SU-DHL-6 (cell line): ENCODE data around the gene SPINK9.

Experiments
- H2AFZ ChIP-seq: fragments of 200-600 bp; sonication (generic); 2 replicates; pipeline ENCODE4 v1.6.1; 2014; ENCODE audit warnings: low read depth, mild to moderate bottlenecking, moderate library complexity, mixed read lengths, antibody characterized with exemption, low read length; ENCODE audit not compliant: severe bottlenecking
- H3F3A ChIP-seq: fragments of 200-600 bp; shearing (Covaris generic); 2 replicates; pipeline ENCODE4 v1.6.0; 2016; ENCODE audit warnings: antibody characterized with exemption, mild to moderate bottlenecking; ENCODE audit not compliant: insufficient read depth
- H3K27ac ChIP-seq: fragments of 200-600 bp; sonication (generic); 2 replicates; pipeline ENCODE4 v1.5.1; 2016; ENCODE audit warnings: low read depth, mild to moderate bottlenecking, low read length, moderate library complexity, mixed read lengths
- H3K27me3 ChIP-seq: fragments of 200-600 bp; sonication (generic), shearing (Covaris generic); 2 replicates; pipeline ENCODE4 v1.6.0; 2014; ENCODE audit warnings: mild to moderate bottlenecking, low read length
- H3K36me3 ChIP-seq: fragments of 200-600 bp; sonication (generic); 2 replicates; pipeline ENCODE4 v1.6.1; 2014; ENCODE audit warnings: mild to moderate bottlenecking, low read length, mixed read lengths
- H3K4me2 ChIP-seq: fragments of 300-600, 200-600 bp; shearing (Covaris generic), sonication (generic); 2 replicates; pipeline ENCODE4 v1.6.0; 2014; ENCODE audit warnings: low read length, low read depth, mild to moderate bottlenecking; ENCODE audit not compliant: poor library complexity, severe bottlenecking
- H3K4me3 ChIP-seq: fragments of 200-600 bp; sonication (generic); 2 replicates; pipeline ENCODE4 v1.5.1; 2014; ENCODE audit warnings: antibody characterized with exemption, low read length, mild to moderate bottlenecking, mixed read lengths; ENCODE audit not compliant: insufficient read depth, poor library complexity, severe bottlenecking
- H3K79me2 ChIP-seq: fragments of 200-600 bp; sonication (generic); 2 replicates; pipeline ENCODE4 v1.6.1; 2014; ENCODE audit warnings: mild to moderate bottlenecking, low read length, moderate library complexity; ENCODE audit not compliant: insufficient read depth
- H3K9ac ChIP-seq: fragments of 200-600 bp; sonication (generic); 2 replicates; pipeline ENCODE4 v1.7.0; 2014; ENCODE audit warnings: mild to moderate bottlenecking, low read length
- H3K9me2 ChIP-seq: fragments of 200-600 bp; sonication (generic); replicated peaks from 2 replicates; pipeline ENCODE4 v1.6.1; 2014; ENCODE audit warnings: low read length; ENCODE audit not compliant: insufficient read depth
- H3K9me3 ChIP-seq: fragments of 200-600 bp; sonication (generic); 2 replicates; pipeline ENCODE4 v1.6.1; 2014; ENCODE audit warnings: low read length, mixed read lengths; ENCODE audit not compliant: insufficient read depth
- H4K20me1 ChIP-seq: fragments of 200-600 bp; sonication (generic); 2 replicates; pipeline ENCODE4 v1.6.1; 2014; ENCODE audit warnings: low read depth, mild to moderate bottlenecking, antibody characterized with exemption, low read length, moderate library complexity, mixed read lengths
- EZH2phosphoT487 ChIP-seq: fragments of 200-600 bp; sonication (generic), shearing (Covaris generic); conservative IDR thresholded peaks from 2 replicates; pipeline ENCODE4 v1.6.1; 2018; ENCODE audit warnings: mild to moderate bottlenecking, antibody characterized with exemption, low read length, moderate library complexity, mixed read lengths
- TF ChIP-seq, protein P1 (sequence below): fragments of 200-600 bp; sonication (generic); IDR thresholded peaks from one replicate; pipeline ENCODE4 v1.5.1; 2017; ENCODE audit warnings: antibody characterized with exemption, mild to moderate bottlenecking, low read length, moderate library complexity; ENCODE audit not compliant: insufficient read depth, poor library complexity, severe bottlenecking

The SPINK9 gene

DNA sequence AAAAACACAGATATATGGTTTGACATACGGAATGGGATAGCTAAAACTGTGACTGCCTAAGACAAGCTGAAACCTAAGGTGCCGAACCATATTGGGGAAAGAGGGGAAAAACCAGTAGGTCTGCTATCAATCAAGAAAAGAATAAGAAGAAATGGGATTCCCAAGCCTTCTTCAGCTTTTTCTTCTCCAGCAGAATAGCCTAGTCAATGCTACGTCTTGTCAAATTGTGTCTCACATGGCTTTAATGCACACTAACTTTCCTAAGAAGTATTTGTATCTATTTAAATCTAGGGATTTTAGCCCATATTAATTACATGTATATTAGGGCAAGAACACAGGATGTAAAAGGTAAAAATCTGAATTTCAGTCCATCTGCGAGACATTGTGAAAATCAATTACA lies 47.6 kb downstream of the SPINK9 start:
- H3K36me3 ChIP-seq, result no peaks in the 10 kb centered on the region
- peak overlapping the region; percentile 82 for H3K4me2 ChIP-seq
- no peaks in the 10 kb centered on the region for H3K9me2 ChIP-seq
- no peaks in the 10 kb centered on the region for H3K27me3 ChIP-seq
- H3K4me3 ChIP-seq, result peak overlapping the region; percentile 87
- peak overlapping the region; percentile 62; the same call in 1 of the 2 replicates for H3K27ac ChIP-seq
- H3K79me2 ChIP-seq, result peaks cover 41% of the 10 kb centered on the region
- H4K20me1 ChIP-seq, result no peaks in the 10 kb centered on the region
- TF ChIP-seq EZH2phosphoT487, result no peak
- TF ChIP-seq, protein P1, sequence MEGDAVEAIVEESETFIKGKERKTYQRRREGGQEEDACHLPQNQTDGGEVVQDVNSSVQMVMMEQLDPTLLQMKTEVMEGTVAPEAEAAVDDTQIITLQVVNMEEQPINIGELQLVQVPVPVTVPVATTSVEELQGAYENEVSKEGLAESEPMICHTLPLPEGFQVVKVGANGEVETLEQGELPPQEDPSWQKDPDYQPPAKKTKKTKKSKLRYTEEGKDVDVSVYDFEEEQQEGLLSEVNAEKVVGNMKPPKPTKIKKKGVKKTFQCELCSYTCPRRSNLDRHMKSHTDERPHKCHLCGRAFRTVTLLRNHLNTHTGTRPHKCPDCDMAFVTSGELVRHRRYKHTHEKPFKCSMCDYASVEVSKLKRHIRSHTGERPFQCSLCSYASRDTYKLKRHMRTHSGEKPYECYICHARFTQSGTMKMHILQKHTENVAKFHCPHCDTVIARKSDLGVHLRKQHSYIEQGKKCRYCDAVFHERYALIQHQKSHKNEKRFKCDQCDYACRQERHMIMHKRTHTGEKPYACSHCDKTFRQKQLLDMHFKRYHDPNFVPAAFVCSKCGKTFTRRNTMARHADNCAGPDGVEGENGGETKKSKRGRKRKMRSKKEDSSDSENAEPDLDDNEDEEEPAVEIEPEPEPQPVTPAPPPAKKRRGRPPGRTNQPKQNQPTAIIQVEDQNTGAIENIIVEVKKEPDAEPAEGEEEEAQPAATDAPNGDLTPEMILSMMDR, result no peak
- no peaks in the 10 kb centered on the region for H3K9me3 ChIP-seq
- H3F3A ChIP-seq, result no peaks in the 10 kb centered on the region
- H3K9ac ChIP-seq, result peak overlapping the region; percentile 80
- peak overlapping the region; percentile 90 for H2AFZ ChIP-seq

DNA sequence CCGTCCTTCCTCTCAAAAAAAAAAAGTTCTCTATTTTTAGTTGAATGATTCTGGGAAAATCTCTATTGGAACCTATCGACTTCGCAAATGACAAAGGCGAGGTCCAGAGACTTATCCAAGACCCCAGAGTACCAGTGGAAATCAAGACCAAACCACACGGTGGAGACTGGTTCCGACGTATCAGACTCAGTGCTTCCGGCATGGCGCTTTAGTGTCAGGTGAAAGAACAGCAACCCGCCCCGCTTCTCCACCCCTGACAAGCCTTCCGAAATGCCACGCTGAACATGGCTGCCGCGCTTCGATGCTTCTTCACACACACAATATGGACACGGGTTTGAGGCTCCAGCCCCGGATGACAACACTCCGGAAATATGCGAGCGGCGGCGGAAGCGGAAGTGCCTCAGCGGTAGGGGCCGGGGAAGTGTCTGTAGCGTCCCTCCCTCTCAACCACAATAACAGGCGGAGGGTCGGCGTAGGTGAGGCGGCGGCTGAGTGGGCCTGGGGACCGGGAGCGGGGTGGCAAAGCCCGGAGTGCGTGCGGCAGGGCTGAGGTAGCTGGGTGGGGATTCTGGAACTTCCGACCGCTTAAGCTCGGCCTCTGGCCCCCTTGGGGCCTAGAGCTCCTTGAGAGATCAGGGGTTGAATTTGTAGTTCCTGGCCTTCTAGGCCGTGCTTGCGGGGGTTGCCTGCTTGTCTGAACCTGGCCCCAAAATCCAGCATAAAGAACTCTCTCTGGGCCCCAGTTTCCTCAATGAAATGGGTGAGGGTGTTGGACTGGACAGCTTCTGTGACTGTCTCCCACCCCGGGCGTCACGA lies 48.4 kb downstream of the SPINK9 start, which contains the start of gene FBXO38:
Gene FBXO38, plus strand, starts transcription at position 395 of the 816 bp plus-strand sequence. CDS start 10,819 bp downstream, outside the sequence.
- Histone ChIP-seq H3K4me2 (peak within 1 kb of the TSS; percentile 82), H4K20me1 (no peaks in the 10 kb centered on the region; the same call in 1 of the 2 replicates), H3K9me2 (no peaks in the 10 kb centered on the region), H3F3A (no peaks in the 10 kb centered on the region), H3K79me2 (peaks cover 49% of the 10 kb centered on the region), H3K27me3 (no peaks in the 10 kb centered on the region), H3K9ac (peak within 1 kb of the TSS; percentile 80), H3K4me3 (peak within 1 kb of the TSS; percentile 87), H2AFZ (peak within 1 kb of the TSS; percentile 90), H3K36me3 (no peaks in the 10 kb centered on the region), H3K27ac (peak within 1 kb of the TSS; percentile 62), H3K9me3 (no peaks in the 10 kb centered on the region)
- TF ChIP-seq, protein P1, result no peak
- TF ChIP-seq EZH2phosphoT487, result no peak

DNA sequence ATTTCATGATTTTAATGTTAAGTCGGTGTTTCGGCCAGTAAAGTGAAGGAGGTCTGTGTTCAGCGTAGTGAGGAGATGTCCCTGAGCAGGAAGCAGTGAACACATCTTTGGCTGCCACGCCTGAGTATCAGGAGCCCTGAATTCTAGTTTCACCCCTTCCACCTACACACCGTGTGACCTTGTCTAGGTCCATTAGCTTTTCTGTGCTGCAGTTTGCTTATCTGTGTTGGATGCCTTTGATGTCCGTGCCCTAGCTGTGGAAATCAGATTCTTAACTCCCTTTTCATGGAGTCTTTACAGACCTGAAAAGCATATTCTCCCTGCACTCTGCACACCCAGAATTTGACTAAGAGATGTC lies 49.0 kb downstream of the SPINK9 start:
- TF ChIP-seq EZH2phosphoT487, result no peak
- TF ChIP-seq, protein P1, result no peak
- H3K4me2 ChIP-seq, result peak overlapping the region; percentile 82

More for the DNA sequence above, 49.0 kb downstream of the SPINK9 start:
- no peaks in the 10 kb centered on the region for H3K9me3 ChIP-seq
- H3F3A ChIP-seq, result no peaks in the 10 kb centered on the region
- H3K9ac ChIP-seq, result peak overlapping the region; percentile 80
- no peaks in the 10 kb centered on the region for H3K27me3 ChIP-seq
- peak overlapping the region; percentile 43 for H3K27ac ChIP-seq
- no peaks in the 10 kb centered on the region for H3K36me3 ChIP-seq
- H4K20me1 ChIP-seq, result no peaks in the 10 kb centered on the region; the same call in 1 of the 2 replicates
- H2AFZ ChIP-seq, result peak overlapping the region; percentile 47
- peaks cover 54% of the 10 kb centered on the region for H3K79me2 ChIP-seq
- no peaks in the 10 kb centered on the region for H3K9me2 ChIP-seq
- H3K4me3 ChIP-seq, result peak overlapping the region; percentile 87
